SK-N-MC (cell line): ENCODE data around the gene KLHL11.
A peak's percentile ranks its signal among the peaks of the same experiment; 100 is the strongest.

ENCODE experiments used
- DNase-seq: peaks from one replicate; pipeline ENCODE4 v3.0.0-alpha.2; 2011; ENCODE audit warnings: low read depth, low spot score
- H3K27ac ChIP-seq: fragments of 200-600 bp; sonication (generic); 2 replicates; pipeline ENCODE4 v1.5.1; 2016; ENCODE audit warnings: mixed run types
- H3K36me3 ChIP-seq: fragments of 200-600 bp; sonication (generic); 2 replicates; pipeline ENCODE4 v1.6.1; 2017; ENCODE audit warnings: antibody characterized with exemption, low read length, mixed read lengths; ENCODE audit not compliant: insufficient read depth
- H3K4me3 ChIP-seq: fragments of 200-600 bp; sonication (generic); 2 replicates; pipeline ENCODE4 v1.5.1; 2016
- H3K9ac ChIP-seq: fragments of 200-600 bp; sonication (generic); 2 replicates; pipeline ENCODE4 v1.8.0; 2017; ENCODE audit warnings: mixed run types, mixed read lengths; ENCODE audit not compliant: insufficient read length
- H3K9me3 ChIP-seq: fragments of 200-600 bp; sonication (generic); 2 replicates; pipeline ENCODE4 v1.6.1; 2017; ENCODE audit warnings: low read depth, mild to moderate bottlenecking, antibody characterized with exemption, low read length, moderate library complexity, mixed read lengths
- EZH2 ChIP-seq: fragments of 200-600 bp; sonication (generic); IDR thresholded peaks from one replicate; pipeline ENCODE4 v1.6.1; 2017; ENCODE audit warnings: antibody characterized with exemption
- FOXP2 ChIP-seq: optimal IDR thresholded peaks from 2 replicates; pipeline ENCODE3; 2011; ENCODE audit warnings: mild to moderate bottlenecking, moderate library complexity; ENCODE audit not compliant: insufficient read depth; ENCODE audit errors: extremely low read length, control extremely low read depth
- POLR2AphosphoS5 ChIP-seq: IDR thresholded peaks from 2 replicates; pipeline ENCODE4 v1.6.1; 2012; ENCODE audit warnings: mild to moderate bottlenecking, low read depth, low read length, borderline replicate concordance

Gene KLHL11

GRCh38 chr17:41907633-41908539 is 42.7 kb upstream of the KLHL11 start:
- Histone ChIP-seq H3K9ac (no peak overlapping the region), H3K27ac (no peak overlapping the region), H3K36me3 (peaks cover 97% of the 10 kb centered on the region), H3K4me3 (no peak overlapping the region), H3K9me3 (no peaks in the 10 kb centered on the region)
- DNase-seq = no peak
- no peak for TF ChIP-seq POLR2AphosphoS5
- TF ChIP-seq EZH2 = no peak
- TF ChIP-seq FOXP2 = no peak

GRCh38 chr17:41907185-41907556 is 41.9 kb upstream of the KLHL11 start:
- Histone ChIP-seq H3K4me3 (no peak overlapping the region), H3K27ac (no peak overlapping the region), H3K9ac (no peak overlapping the region), H3K9me3 (no peaks in the 10 kb centered on the region), H3K36me3 (peaks cover 97% of the 10 kb centered on the region)
- no peak for TF ChIP-seq EZH2
- TF ChIP-seq FOXP2 = no peak
- TF ChIP-seq POLR2AphosphoS5 = no peak
- DNase-seq = no peak

GRCh38 chr17:41906465-41907184 is 41.4 kb upstream of the KLHL11 start:
- no peak for TF ChIP-seq POLR2AphosphoS5
- TF ChIP-seq FOXP2 = no peak
- no peak for TF ChIP-seq EZH2
- peaks cover 97% of the 10 kb centered on the region for H3K36me3 ChIP-seq
- H3K27ac ChIP-seq = no peak overlapping the region

GRCh38 chr17:41905172-41905571 is 39.9 kb upstream of the KLHL11 start:
- H3K36me3 ChIP-seq = peaks cover 97% of the 10 kb centered on the region
- TF ChIP-seq EZH2 (no peak), POLR2AphosphoS5 (no peak), FOXP2 (no peak)
- H3K9me3 ChIP-seq = no peaks in the 10 kb centered on the region
- DNase-seq = no peak
- H3K9ac ChIP-seq = no peak overlapping the region
- no peak overlapping the region for H3K4me3 ChIP-seq
- no peak overlapping the region for H3K27ac ChIP-seq

More at GRCh38 chr17:41906465-41907184, 41.4 kb upstream of the KLHL11 start:
- no peak for DNase-seq
- H3K9ac ChIP-seq = no peak overlapping the region
- no peaks in the 10 kb centered on the region for H3K9me3 ChIP-seq
- H3K4me3 ChIP-seq = no peak overlapping the region

GRCh38 chr17:41904242-41904841 is 39.1 kb upstream of the KLHL11 start:
- DNase-seq = no peak
- Histone ChIP-seq H3K36me3 (peaks cover 95% of the 10 kb centered on the region), H3K9me3 (no peaks in the 10 kb centered on the region), H3K9ac (no peak overlapping the region), H3K4me3 (no peak overlapping the region), H3K27ac (no peak overlapping the region)
- TF ChIP-seq FOXP2 (no peak), EZH2 (no peak), POLR2AphosphoS5 (no peak)

GRCh38 chr17:41901646-41902045 is 36.4 kb upstream of the KLHL11 start:
- TF ChIP-seq POLR2AphosphoS5 = no peak
- TF ChIP-seq EZH2 = no peak
- TF ChIP-seq FOXP2 = no peak
- no peak for DNase-seq
- H3K36me3 ChIP-seq = peaks cover 95% of the 10 kb centered on the region
- no peak overlapping the region for H3K4me3 ChIP-seq
- no peaks in the 10 kb centered on the region for H3K9me3 ChIP-seq
- no peak overlapping the region for H3K27ac ChIP-seq
- no peak overlapping the region for H3K9ac ChIP-seq

GRCh38 chr17:41896726-41897125 is 31.5 kb upstream of the KLHL11 start:
- Histone ChIP-seq H3K4me3 (no peak overlapping the region), H3K36me3 (peaks cover 97% of the 10 kb centered on the region), H3K9me3 (no peaks in the 10 kb centered on the region), H3K9ac (no peak overlapping the region), H3K27ac (peak overlapping the region; percentile 76)
- TF ChIP-seq EZH2 = no peak
- TF ChIP-seq FOXP2 = no peak
- TF ChIP-seq POLR2AphosphoS5 = no peak
- no peak for DNase-seq

GRCh38 chr17:41895617-41896016 is 30.4 kb upstream of the KLHL11 start:
- Histone ChIP-seq H3K4me3 (no peak overlapping the region), H3K9ac (no peak overlapping the region), H3K9me3 (no peaks in the 10 kb centered on the region), H3K36me3 (peaks cover 96% of the 10 kb centered on the region), H3K27ac (peak overlapping the region; percentile 76)
- no peak for DNase-seq
- no peak for TF ChIP-seq EZH2
- no peak for TF ChIP-seq POLR2AphosphoS5
- TF ChIP-seq FOXP2 = no peak
